ENCODE measurements around the gene MARVELD3. TPM values are rescaled to one million over a fixed set of nuclear protein-coding genes. Genes with fewer than 3 reads are reported as not detected.

Gene MARVELD3
- total RNA-seq, 1 experiment from 2014 or later, result 28.6 TPM

GRCh38 chr16:71674229-71674628, 48.2 kb downstream of the MARVELD3 start:
- Histone ChIP-seq H3K27ac (no peak overlapping the region), H3F3A (ENCODE audit: insufficient read depth, low read depth) (peaks cover 10% of the 10 kb centered on the region; the same call in 1 of the 2 replicates), H4K20me1 (ENCODE audit: insufficient read depth) (no peaks in the 10 kb centered on the region), H3K27me3 (ENCODE audit: insufficient read depth, low read depth) (no peaks in the 10 kb centered on the region), H3K4me2 (no peak overlapping the region), H3K4me1 (replicated peaks; ENCODE audit: insufficient read depth) (no peaks in the 10 kb centered on the region), H3K4me3 (no peak overlapping the region), H3K9me3 (ENCODE audit: insufficient read depth, low read depth) (no peaks in the 10 kb centered on the region), H3K9me2 (ENCODE audit: insufficient read depth) (no peaks in the 10 kb centered on the region), H3K79me2 (ENCODE audit: low read depth) (no peaks in the 10 kb centered on the region), H3K36me3 (ENCODE audit: low read depth) (no peaks in the 10 kb centered on the region; the same call in 1 of the 2 replicates), H2AFZ (no peak overlapping the region)
- no TSS peak for BruUV-seq (replicated peaks)
- no peak for DNase-seq
- TF ChIP-seq CTCF (conservative IDR thresholded peaks at IDR 0.05) (no peak), EZH2 (IDR thresholded peaks at IDR 0.05; ENCODE audit: low read depth) (no peak)
- intact Hi-C loops (cut with micrococcal nuclease; ENCODE audit: unreplicated experiment), result no loop called here
- ChIA-PET POLR2A (ENCODE audit: unreplicated experiment) (no interaction called here), CTCF (no interaction called here)

- H3F3A ChIP-seq (ENCODE audit: insufficient read depth, low read depth), result peaks cover 10% of the 10 kb centered on the region; the same call in 1 of the 2 replicates
- H3K4me2 ChIP-seq, result no peak overlapping the region
- no peak for TF ChIP-seq EZH2 (IDR thresholded peaks at IDR 0.05; ENCODE audit: low read depth)
- TF ChIP-seq CTCF (conservative IDR thresholded peaks at IDR 0.05), result no peak
- no peaks in the 10 kb centered on the region for H3K79me2 ChIP-seq (ENCODE audit: low read depth)
- H3K27ac ChIP-seq, result no peak overlapping the region
- intact Hi-C loops (cut with micrococcal nuclease; ENCODE audit: unreplicated experiment), result no loop called here
- no peaks in the 10 kb centered on the region; the same call in 1 of the 2 replicates for H3K36me3 ChIP-seq (ENCODE audit: low read depth)
- CTCF ChIA-PET, result no interaction called here
- no peaks in the 10 kb centered on the region for H3K27me3 ChIP-seq (ENCODE audit: insufficient read depth, low read depth)
- DNase-seq, result no peak
- H3K4me3 ChIP-seq, result no peak overlapping the region
- H3K9me3 ChIP-seq (ENCODE audit: insufficient read depth, low read depth), result no peaks in the 10 kb centered on the region
- no peaks in the 10 kb centered on the region for H3K4me1 ChIP-seq (replicated peaks; ENCODE audit: insufficient read depth)
- no peaks in the 10 kb centered on the region for H3K9me2 ChIP-seq (ENCODE audit: insufficient read depth)
- no peak overlapping the region for H2AFZ ChIP-seq
- POLR2A ChIA-PET (ENCODE audit: unreplicated experiment), result no interaction called here
- no TSS peak for BruUV-seq (replicated peaks)
- H4K20me1 ChIP-seq (ENCODE audit: insufficient read depth), result no peaks in the 10 kb centered on the region
Observed at GRCh38 chr16:71675380-71675779, 49.4 kb downstream of the MARVELD3 start.

GRCh38 chr16:71676236-71676635, 50.3 kb downstream of the MARVELD3 start:
- no peaks in the 10 kb centered on the region for H3K79me2 ChIP-seq (ENCODE audit: low read depth)
- BruUV-seq (replicated peaks), result no TSS peak
- H3K9me3 ChIP-seq (ENCODE audit: insufficient read depth, low read depth), result no peaks in the 10 kb centered on the region
- H3K4me1 ChIP-seq (replicated peaks; ENCODE audit: insufficient read depth), result no peaks in the 10 kb centered on the region
- H3K27me3 ChIP-seq (ENCODE audit: insufficient read depth, low read depth), result no peaks in the 10 kb centered on the region
- H3K4me3 ChIP-seq, result no peak overlapping the region
- H3K27ac ChIP-seq, result no peak overlapping the region
- no peak for DNase-seq
- no peaks in the 10 kb centered on the region for H3K9me2 ChIP-seq (ENCODE audit: insufficient read depth)
- TF ChIP-seq CTCF (conservative IDR thresholded peaks at IDR 0.05), result no peak
- no peak for TF ChIP-seq EZH2 (IDR thresholded peaks at IDR 0.05; ENCODE audit: low read depth)
- intact Hi-C loops (cut with micrococcal nuclease; ENCODE audit: unreplicated experiment), result no loop called here
- H3K36me3 ChIP-seq (ENCODE audit: low read depth), result no peaks in the 10 kb centered on the region; the same call in 1 of the 2 replicates
- CTCF ChIA-PET, result no interaction called here
- no peak overlapping the region for H2AFZ ChIP-seq
- peaks cover 10% of the 10 kb centered on the region; the same call in 1 of the 2 replicates for H3F3A ChIP-seq (ENCODE audit: insufficient read depth, low read depth)
- H3K4me2 ChIP-seq, result no peak overlapping the region
- POLR2A ChIA-PET (ENCODE audit: unreplicated experiment), result no interaction called here
- no peaks in the 10 kb centered on the region for H4K20me1 ChIP-seq (ENCODE audit: insufficient read depth)
